ENCODE measurements around the gene LDB1.

Gene LDB1

GRCh38 chr10:102064868-102065560 lies 55.2 kb downstream of the LDB1 start, which contains the start of gene HPS6:
Gene HPS6 (plus strand): TSS chr10:102065349. CDS start chr10:102065475, 126 bp downstream.
- TF ChIP-seq NFIC (IDR thresholded peaks at IDR 0.05): 0 out of 2 replicates have a peak, but pooled peaks have one; percentile 12
- peak; percentile 99 for TF ChIP-seq ZBTB7A (IDR thresholded peaks at IDR 0.05; ENCODE audit: low read depth)
- peak; percentile 89 for TF ChIP-seq CREB1 (IDR thresholded peaks at IDR 0.05; ENCODE audit: low read depth)
- TF ChIP-seq YY1 (IDR thresholded peaks at IDR 0.05; ENCODE audit: low read depth): peak; percentile 81
- TF ChIP-seq RAD21 (IDR thresholded peaks at IDR 0.05; ENCODE audit: low read depth): no peak
- TF ChIP-seq CEBPB (IDR thresholded peaks at IDR 0.05): no peak
- no peak for TF ChIP-seq USF1 (IDR thresholded peaks at IDR 0.05)
- TF ChIP-seq TAF1 (IDR thresholded peaks at IDR 0.05; ENCODE audit: low read depth): peak; percentile 92
- peak; percentile 41 for TF ChIP-seq TCF12 (IDR thresholded peaks at IDR 0.05; ENCODE audit: low read depth)
- TF ChIP-seq REST (IDR thresholded peaks at IDR 0.05; ENCODE audit: low read depth): no peak
- peak; percentile 78 for TF ChIP-seq MAX (IDR thresholded peaks at IDR 0.05)
- TF ChIP-seq EGR1 (IDR thresholded peaks at IDR 0.05): no peak; the same call in 1 of the 2 replicates
- peak; percentile 28; the same call in 1 of the 2 replicates for TF ChIP-seq TEAD4 (IDR thresholded peaks at IDR 0.05)
- peak; percentile 40; the same call in 1 of the 2 replicates for TF ChIP-seq EP300 (IDR thresholded peaks at IDR 0.05; ENCODE audit: borderline replicate concordance)
- no peak for TF ChIP-seq FOXM1 (IDR thresholded peaks at IDR 0.05; ENCODE audit: borderline replicate concordance, low read depth)

GRCh38 chr10:102064503-102064867 lies 55.7 kb downstream of the LDB1 start:
- TF ChIP-seq TAF1 (IDR thresholded peaks at IDR 0.05; ENCODE audit: low read depth) (no peak), YY1 (IDR thresholded peaks at IDR 0.05; ENCODE audit: low read depth) (no peak), CREB1 (IDR thresholded peaks at IDR 0.05; ENCODE audit: low read depth) (no peak), TEAD4 (IDR thresholded peaks at IDR 0.05) (no peak), FOXM1 (IDR thresholded peaks at IDR 0.05; ENCODE audit: borderline replicate concordance, low read depth) (no peak), USF1 (IDR thresholded peaks at IDR 0.05) (no peak), EP300 (IDR thresholded peaks at IDR 0.05; ENCODE audit: borderline replicate concordance) (no peak), EGR1 (IDR thresholded peaks at IDR 0.05) (no peak), RAD21 (IDR thresholded peaks at IDR 0.05; ENCODE audit: low read depth) (no peak), REST (IDR thresholded peaks at IDR 0.05; ENCODE audit: low read depth) (no peak), MAX (IDR thresholded peaks at IDR 0.05) (no peak)

GRCh38 chr10:102059987-102060386 lies 60.2 kb downstream of the LDB1 start:
- no peak for TF ChIP-seq USF1 (IDR thresholded peaks at IDR 0.05)
- TF ChIP-seq FOXM1 (IDR thresholded peaks at IDR 0.05; ENCODE audit: borderline replicate concordance, low read depth): no peak
- TF ChIP-seq TEAD4 (IDR thresholded peaks at IDR 0.05): no peak
- no peak for TF ChIP-seq MAX (IDR thresholded peaks at IDR 0.05)
- no peak for TF ChIP-seq CEBPB (IDR thresholded peaks at IDR 0.05)
- TF ChIP-seq ZBTB7A (IDR thresholded peaks at IDR 0.05; ENCODE audit: low read depth): no peak
- TF ChIP-seq RAD21 (IDR thresholded peaks at IDR 0.05; ENCODE audit: low read depth): no peak
- TF ChIP-seq YY1 (IDR thresholded peaks at IDR 0.05; ENCODE audit: low read depth): no peak
- TF ChIP-seq EP300 (IDR thresholded peaks at IDR 0.05; ENCODE audit: borderline replicate concordance): no peak
- no peak for TF ChIP-seq EGR1 (IDR thresholded peaks at IDR 0.05)
- TF ChIP-seq REST (IDR thresholded peaks at IDR 0.05; ENCODE audit: low read depth): no peak
- TF ChIP-seq CREB1 (IDR thresholded peaks at IDR 0.05; ENCODE audit: low read depth): no peak
- no peak for TF ChIP-seq NFIC (IDR thresholded peaks at IDR 0.05)
- no peak for TF ChIP-seq TAF1 (IDR thresholded peaks at IDR 0.05; ENCODE audit: low read depth)
- no peak for TF ChIP-seq TCF12 (IDR thresholded peaks at IDR 0.05; ENCODE audit: low read depth)

Measured in Ishikawa (cell line).